ENCODE results near the gene RBP2.

DNA sequence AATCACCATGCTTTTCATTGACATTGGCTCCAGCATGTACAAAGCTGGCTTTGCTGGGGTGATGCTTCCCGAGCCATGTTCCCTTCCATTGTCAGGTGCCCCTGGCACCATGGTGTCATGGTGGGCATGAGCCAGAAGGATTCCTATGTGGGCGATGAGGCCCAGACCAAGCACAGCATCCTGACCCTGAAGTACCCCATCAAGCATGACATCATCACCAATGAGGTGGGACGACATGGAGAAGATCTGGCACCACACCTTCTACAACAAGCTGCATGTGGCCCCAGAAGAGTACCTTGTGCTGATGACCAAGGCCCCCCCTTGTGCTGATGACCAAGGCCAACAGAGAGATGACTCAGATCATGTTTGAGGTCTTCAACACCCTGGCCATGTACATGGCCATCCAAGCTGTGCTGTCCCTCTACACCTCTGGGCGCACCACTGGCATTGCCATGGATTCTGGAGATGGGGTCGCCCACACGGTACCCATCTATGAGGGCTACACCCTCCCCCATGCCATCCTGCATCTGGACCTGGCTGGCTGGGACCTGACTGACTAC, 17.6 kb upstream of the RBP2 start:
- TF ChIP-seq HDGF (IDR thresholded peaks at IDR 0.05) (no peak), FOSL1 (tag; conservative IDR thresholded peaks at IDR 0.05) (no peak), MEF2D (tag; conservative IDR thresholded peaks at IDR 0.05; ENCODE audit: low read depth) (no peak), CBX5 (IDR thresholded peaks at IDR 0.05; ENCODE audit: borderline replicate concordance, low read depth) (no peak), ESRRA (IDR thresholded peaks at IDR 0.05; ENCODE audit: borderline replicate concordance, low read depth) (no peak), POLR2A (conservative IDR thresholded peaks at IDR 0.05) (no peak), HSF4 (CRISPR knock-in tag; IDR thresholded peaks at IDR 0.05; ENCODE audit: borderline replicate concordance) (no peak), ZNF384 (IDR thresholded peaks at IDR 0.05; ENCODE audit: low read depth, low read length) (no peak), CHD1 (IDR thresholded peaks at IDR 0.05; ENCODE audit: low read length) (no peak), FOS (IDR thresholded peaks at IDR 0.05; ENCODE audit: extremely low read depth, insufficient read length) (no peak), ZNF239 (CRISPR knock-in tag; IDR thresholded peaks at IDR 0.05) (no peak), BRD4 (IDR thresholded peaks at IDR 0.05) (no peak)
- TF ChIP-seq, protein P1, sequence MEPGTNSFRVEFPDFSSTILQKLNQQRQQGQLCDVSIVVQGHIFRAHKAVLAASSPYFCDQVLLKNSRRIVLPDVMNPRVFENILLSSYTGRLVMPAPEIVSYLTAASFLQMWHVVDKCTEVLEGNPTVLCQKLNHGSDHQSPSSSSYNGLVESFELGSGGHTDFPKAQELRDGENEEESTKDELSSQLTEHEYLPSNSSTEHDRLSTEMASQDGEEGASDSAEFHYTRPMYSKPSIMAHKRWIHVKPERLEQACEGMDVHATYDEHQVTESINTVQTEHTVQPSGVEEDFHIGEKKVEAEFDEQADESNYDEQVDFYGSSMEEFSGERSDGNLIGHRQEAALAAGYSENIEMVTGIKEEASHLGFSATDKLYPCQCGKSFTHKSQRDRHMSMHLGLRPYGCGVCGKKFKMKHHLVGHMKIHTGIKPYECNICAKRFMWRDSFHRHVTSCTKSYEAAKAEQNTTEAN (CRISPR knock-in tag; IDR thresholded peaks at IDR 0.05): no peak
- TF ChIP-seq, protein P2, sequence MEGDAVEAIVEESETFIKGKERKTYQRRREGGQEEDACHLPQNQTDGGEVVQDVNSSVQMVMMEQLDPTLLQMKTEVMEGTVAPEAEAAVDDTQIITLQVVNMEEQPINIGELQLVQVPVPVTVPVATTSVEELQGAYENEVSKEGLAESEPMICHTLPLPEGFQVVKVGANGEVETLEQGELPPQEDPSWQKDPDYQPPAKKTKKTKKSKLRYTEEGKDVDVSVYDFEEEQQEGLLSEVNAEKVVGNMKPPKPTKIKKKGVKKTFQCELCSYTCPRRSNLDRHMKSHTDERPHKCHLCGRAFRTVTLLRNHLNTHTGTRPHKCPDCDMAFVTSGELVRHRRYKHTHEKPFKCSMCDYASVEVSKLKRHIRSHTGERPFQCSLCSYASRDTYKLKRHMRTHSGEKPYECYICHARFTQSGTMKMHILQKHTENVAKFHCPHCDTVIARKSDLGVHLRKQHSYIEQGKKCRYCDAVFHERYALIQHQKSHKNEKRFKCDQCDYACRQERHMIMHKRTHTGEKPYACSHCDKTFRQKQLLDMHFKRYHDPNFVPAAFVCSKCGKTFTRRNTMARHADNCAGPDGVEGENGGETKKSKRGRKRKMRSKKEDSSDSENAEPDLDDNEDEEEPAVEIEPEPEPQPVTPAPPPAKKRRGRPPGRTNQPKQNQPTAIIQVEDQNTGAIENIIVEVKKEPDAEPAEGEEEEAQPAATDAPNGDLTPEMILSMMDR (IDR thresholded peaks at IDR 0.05 in 2 of 3, conservative IDR thresholded peaks at IDR 0.05 in 1 of 3; ENCODE audit: insufficient read depth in 2 of 3, low read depth in 1 of 3, low read length in 3 of 3): no peak

Data from K562 (cell line).